Measurements from ENCODE around the gene GRM3. TPM values are rescaled to one million over a fixed set of nuclear protein-coding genes. Genes with fewer than 3 reads are reported as not detected.

The GRM3 gene
- total RNA-seq, 4 donors from 2014 or later, result not detected

GRCh38 chr7:86889501-86889900 lies 245.8 kb downstream of the GRM3 start:
- no peak overlapping the region for H3K4me3 ChIP-seq
- no peak for TF ChIP-seq POLR2A (IDR thresholded peaks at IDR 0.05; ENCODE audit: low read depth)
- TF ChIP-seq EP300 (IDR thresholded peaks at IDR 0.05), result no peak
- TF ChIP-seq POLR2AphosphoS5 (IDR thresholded peaks at IDR 0.05), result no peak
- no peak for TF ChIP-seq CTCF (IDR thresholded peaks at IDR 0.05)
- intact Hi-C loops (cut with DNase I), result no loop called here
- H3K27ac ChIP-seq (replicated peaks in 1 of 4), result no peak overlapping the region
- no peaks in the 10 kb centered on the region for H3K27me3 ChIP-seq
- H3K4me1 ChIP-seq, result no peaks in the 10 kb centered on the region
- 94% methylated on average over 3 of the region's 3 CpGs for WGBS
- DNase-seq (ENCODE audit: extremely low spot score), result no peak
- peaks cover 0 to 17% (median 2%) of the 10 kb centered on the region in 4 donors for H3K36me3 ChIP-seq
- H3K9me3 ChIP-seq, result no peaks in the 10 kb centered on the region

GRCh38 chr7:86898171-86898570 lies 254.5 kb downstream of the GRM3 start:
- DNase-seq (ENCODE audit: extremely low spot score), result no peak
- TF ChIP-seq POLR2AphosphoS5 (IDR thresholded peaks at IDR 0.05) (no peak), EP300 (IDR thresholded peaks at IDR 0.05) (no peak), POLR2A (IDR thresholded peaks at IDR 0.05; ENCODE audit: low read depth) (no peak), CTCF (IDR thresholded peaks at IDR 0.05) (no peak)
- Histone ChIP-seq H3K27ac (replicated peaks in 1 of 4) (no peak overlapping the region), H3K4me3 (no peak overlapping the region), H3K9me3 (no peaks in the 10 kb centered on the region), H3K27me3 (no peaks in the 10 kb centered on the region), H3K36me3 (peaks cover 0 to 14% (median 0%) of the 10 kb centered on the region in 4 donors), H3K4me1 (no peaks in the 10 kb centered on the region)
- intact Hi-C loops (cut with DNase I), result no loop called here
- 93% methylated on average over 2 of the region's 2 CpGs for WGBS

- Histone ChIP-seq H3K27me3 (no peaks in the 10 kb centered on the region), H3K9me3 (no peaks in the 10 kb centered on the region), H3K27ac (replicated peaks in 1 of 4) (no peak overlapping the region), H3K36me3 (peaks cover 0 to 16% (median 0%) of the 10 kb centered on the region in 4 donors), H3K4me3 (no peak overlapping the region), H3K4me1 (no peaks in the 10 kb centered on the region)
- intact Hi-C loops (cut with DNase I), result no loop called here
- no peak for DNase-seq (ENCODE audit: extremely low spot score)
- TF ChIP-seq CTCF (IDR thresholded peaks at IDR 0.05) (no peak), EP300 (IDR thresholded peaks at IDR 0.05) (no peak), POLR2AphosphoS5 (IDR thresholded peaks at IDR 0.05) (no peak), POLR2A (IDR thresholded peaks at IDR 0.05; ENCODE audit: low read depth) (no peak)
Measured at GRCh38 chr7:86900886-86901285, 257.2 kb downstream of the GRM3 start.

- 31% methylated on average over 3 of the region's 3 CpGs for WGBS
- no peak overlapping the region for H3K4me3 ChIP-seq
- peak in 1 of 3 experiments; percentile 41 for TF ChIP-seq CTCF (IDR thresholded peaks at IDR 0.05)
- no peak for TF ChIP-seq POLR2A (IDR thresholded peaks at IDR 0.05; ENCODE audit: low read depth)
- no peak for TF ChIP-seq EP300 (IDR thresholded peaks at IDR 0.05)
- no peak for DNase-seq (ENCODE audit: extremely low spot score)
- H3K4me1 ChIP-seq, result no peaks in the 10 kb centered on the region
- no peaks in the 10 kb centered on the region for H3K27me3 ChIP-seq
- H3K9me3 ChIP-seq, result no peaks in the 10 kb centered on the region
- intact Hi-C loops (cut with DNase I), result no loop called here
- no peak overlapping the region for H3K27ac ChIP-seq (replicated peaks in 1 of 4)
- peaks cover 0 to 7% (median 0%) of the 10 kb centered on the region in 4 donors for H3K36me3 ChIP-seq
Measured at GRCh38 chr7:86904949-86905834, 261.5 kb downstream of the GRM3 start.

All from esophagus muscularis mucosa (tissue), 4 donors.